RKO (cell line): Measurements from ENCODE around the gene HIF3A.

Experiments
- DNase-seq: peaks from one replicate; pipeline ENCODE4 v3.0.0-alpha.2; 2016; ENCODE audit warnings: low spot score

HIF3A gene

DNA sequence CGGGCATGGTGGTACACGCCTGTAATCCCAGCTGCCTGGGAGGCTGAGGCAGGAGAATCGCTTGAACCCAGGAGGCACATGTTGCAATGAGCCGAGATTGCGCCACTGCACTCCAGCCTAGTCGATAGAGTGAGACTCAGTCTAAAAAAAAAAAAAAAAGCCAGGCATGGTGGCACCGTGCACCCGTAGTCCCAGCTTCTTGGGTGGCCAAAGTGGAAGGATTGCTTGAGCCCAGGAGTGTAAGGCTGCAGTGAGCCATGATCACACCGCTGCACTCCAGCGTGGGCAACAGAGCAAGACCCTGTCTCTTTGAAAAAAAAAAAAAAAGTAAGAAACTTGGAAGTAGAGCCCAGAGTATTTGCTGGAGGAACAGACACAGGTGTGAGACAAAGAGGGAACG is 88.8 kb downstream of the HIF3A start:
- DNase-seq = no peak

DNA sequence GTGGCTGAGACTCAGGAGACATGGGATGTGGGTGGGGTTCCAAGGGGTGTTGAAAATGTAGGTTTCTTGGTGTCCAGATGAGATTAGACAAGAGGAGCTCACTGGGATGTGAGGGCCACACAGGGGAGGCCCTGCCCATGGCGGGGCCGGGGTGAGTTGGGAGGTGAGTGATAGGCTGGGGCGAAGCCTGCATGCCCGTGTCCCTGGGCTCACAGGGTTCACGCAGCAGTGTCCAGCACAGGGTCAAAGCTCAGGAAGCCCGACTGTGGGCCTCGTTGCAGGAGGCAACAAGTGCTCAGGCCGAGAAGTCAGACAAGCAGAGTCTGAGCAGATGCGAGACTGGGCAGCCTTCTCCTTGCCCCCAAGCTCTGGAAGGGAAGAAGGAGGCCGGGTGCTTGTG is 89.3 kb downstream of the HIF3A start:
- DNase-seq = no peak

GRCh38 chr19:46386996-46387712 is 90.3 kb downstream of the HIF3A start:
- no peak for DNase-seq

GRCh38 chr19:46387713-46388130 is 90.9 kb downstream of the HIF3A start:
- no peak for DNase-seq

DNA sequence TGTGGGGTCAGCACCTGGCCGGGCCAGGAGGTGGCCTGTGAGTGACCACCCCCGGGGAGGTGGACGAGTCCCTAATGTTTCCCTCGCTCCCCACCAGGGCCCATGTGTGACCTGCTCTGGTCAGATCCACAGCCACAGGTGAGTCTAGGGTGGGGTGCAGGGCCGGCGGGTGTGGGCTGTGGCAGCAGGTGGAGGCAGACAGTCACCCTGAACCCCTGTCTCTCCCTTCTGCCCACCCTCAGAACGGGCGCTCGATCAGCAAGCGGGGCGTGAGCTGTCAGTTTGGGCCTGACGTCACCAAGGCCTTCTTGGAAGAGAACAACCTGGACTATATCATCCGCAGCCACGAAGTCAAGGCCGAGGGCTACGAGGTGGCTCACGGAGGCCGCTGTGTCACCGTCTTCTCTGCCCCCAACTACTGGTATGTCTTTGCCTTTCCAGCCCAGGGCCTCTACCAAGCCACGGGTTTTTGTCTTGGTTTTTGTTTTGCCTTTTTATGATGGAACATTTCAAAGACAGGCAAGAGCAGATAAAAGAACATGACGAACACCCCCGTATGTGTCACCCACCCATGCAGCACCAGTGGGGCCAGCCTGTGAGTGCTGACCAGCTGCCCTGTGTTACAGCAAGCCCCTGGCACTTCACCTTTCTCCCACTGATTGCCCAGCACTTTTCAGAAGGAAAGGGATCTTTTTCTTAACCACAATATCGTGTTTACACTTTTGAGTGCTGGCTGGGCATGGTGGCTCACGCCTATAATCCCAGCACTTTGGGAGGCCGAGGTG is 91.7 kb downstream of the HIF3A start:
- no peak for DNase-seq

DNA sequence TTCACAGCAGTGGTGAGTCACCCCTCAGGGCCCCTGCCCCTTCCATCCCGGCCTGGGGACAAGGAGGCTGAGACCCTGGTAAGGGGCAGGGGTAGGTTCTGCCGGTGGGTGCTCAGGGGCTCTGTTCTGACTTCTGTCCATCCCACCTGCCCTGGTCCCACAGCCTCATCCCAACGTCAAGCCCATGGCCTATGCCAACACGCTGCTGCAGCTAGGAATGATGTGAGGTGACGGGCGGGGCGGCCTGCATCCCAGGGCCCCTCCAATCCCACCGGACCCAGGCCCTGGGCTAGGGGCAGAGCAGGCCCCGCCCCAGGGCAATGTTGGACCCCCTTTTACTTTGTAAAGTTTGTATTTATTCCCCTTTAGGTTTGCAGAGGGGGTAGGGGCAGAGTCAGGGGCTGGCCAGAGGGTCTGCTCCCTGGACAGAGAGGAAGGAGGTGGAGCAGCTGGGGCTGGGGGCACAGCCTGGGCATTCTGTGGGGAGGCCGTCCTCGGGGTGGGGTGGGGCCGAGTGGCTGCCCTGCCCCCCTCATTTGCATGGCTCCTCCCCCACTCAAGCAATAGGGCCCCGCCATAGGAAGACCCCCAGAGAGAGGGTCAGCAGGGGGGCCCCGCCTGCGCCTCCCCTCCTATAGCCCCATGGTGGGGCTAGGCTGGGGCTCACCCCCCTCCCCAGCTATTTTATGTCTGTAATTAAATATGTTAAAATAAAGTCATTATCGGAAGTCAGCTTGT is 93.4 kb downstream of the HIF3A start:
- DNase-seq = no peak

- no peak for DNase-seq
These were observed 94.0 kb downstream of the HIF3A start for GRCh38 chr19:46390866-46391265.

DNA sequence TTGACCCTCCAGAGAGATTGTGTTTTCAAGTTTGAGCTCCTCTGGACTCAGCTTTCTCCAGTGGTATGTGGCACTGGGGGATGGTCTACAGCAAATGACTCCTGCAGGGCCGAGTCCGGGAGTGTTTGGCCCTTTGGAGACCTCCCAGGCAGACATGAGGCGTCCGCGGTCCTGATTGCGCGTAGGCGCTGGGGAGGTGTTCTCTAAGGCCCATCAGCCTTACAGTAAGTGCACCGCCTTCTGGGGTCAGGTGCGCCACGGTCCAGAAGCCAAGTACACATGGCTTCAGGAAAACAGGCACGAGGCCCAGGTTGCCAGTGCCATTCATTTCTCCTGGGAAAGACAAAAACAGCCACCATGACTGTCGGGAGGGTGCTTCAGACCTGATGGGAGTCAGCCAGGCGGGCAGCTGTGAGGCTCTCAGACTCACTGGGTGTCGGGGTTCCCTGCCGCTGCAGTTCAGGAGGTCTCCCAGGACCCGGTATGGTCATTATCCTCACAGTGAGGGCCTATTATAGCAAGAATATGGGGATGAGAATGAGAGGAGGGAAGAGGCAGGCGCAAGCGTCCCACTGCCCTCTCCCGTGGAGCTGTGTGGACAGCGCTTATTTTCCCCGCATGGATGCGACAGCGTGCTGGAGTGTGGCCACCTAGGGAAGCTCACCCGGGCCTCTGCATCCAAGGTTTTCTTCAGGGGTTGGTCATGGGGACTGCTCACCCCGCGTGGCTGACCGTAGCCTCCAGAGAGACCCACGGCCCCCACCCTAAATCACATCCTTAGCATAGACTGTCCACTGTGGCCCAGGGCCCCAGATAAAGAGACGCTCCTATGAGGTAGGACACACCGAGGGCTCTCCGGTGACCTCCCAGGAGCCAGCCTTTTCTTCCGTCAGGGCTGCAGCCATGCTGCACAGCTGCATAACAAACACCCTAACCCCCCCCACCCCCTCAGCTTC is 94.7 kb downstream of the HIF3A start:
- no peak for DNase-seq

GRCh38 chr19:46392252-46392801 is 95.5 kb downstream of the HIF3A start:
- DNase-seq = no peak

- no peak for DNase-seq
These were observed 96.0 kb downstream of the HIF3A start for GRCh38 chr19:46392837-46393236.
